ENCODE measurements around the gene SLC17A8.
"Not testable (repeated sequence)": the region's sequence is repeated elsewhere in the genome, so short reads cannot be mapped to it uniquely, and the experiment has no call there.

The SLC17A8 gene

DNA sequence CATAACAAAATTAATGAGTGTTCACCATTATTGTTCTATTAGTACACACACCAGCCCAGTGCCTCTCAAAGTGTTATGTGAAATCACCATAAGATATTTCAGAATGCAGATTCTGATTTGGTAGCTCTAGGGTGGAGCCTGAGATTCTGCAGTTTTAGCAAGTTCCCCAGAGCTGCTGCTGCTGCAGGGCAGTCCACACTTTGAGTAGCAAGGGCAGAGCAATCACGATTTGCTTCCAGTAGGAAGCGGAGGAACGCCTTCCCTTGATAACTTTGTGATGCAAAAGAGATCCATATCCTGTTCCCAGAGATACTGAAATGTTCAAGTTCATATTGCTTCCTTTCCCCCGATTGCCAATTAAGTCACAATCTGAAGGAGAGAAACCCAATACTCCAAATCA, 57.9 kb downstream of the SLC17A8 start:
- Histone ChIP-seq H3K4me1 (ENCODE audit: low read depth, poor library complexity, severe bottlenecking) (no peaks in the 10 kb centered on the region), H2AFZ (ENCODE audit: low read depth) (no peak overlapping the region), H3K36me3 (ENCODE audit: insufficient read depth) (no peaks in the 10 kb centered on the region), H4K20me1 (ENCODE audit: insufficient read depth) (no peaks in the 10 kb centered on the region), H3K9ac (no peak overlapping the region), H3K4me3 (IDR thresholded peaks at IDR 0.05; ENCODE audit: insufficient read depth, low read depth, low read length) (no peak overlapping the region), H3K79me2 (ENCODE audit: insufficient read depth, low read depth) (no peaks in the 10 kb centered on the region), H3K27me3 (ENCODE audit: insufficient read depth, low read depth) (no peaks in the 10 kb centered on the region), H3K27ac (no peak overlapping the region), H3K4me2 (no peak overlapping the region)
- TF ChIP-seq, protein P1, sequence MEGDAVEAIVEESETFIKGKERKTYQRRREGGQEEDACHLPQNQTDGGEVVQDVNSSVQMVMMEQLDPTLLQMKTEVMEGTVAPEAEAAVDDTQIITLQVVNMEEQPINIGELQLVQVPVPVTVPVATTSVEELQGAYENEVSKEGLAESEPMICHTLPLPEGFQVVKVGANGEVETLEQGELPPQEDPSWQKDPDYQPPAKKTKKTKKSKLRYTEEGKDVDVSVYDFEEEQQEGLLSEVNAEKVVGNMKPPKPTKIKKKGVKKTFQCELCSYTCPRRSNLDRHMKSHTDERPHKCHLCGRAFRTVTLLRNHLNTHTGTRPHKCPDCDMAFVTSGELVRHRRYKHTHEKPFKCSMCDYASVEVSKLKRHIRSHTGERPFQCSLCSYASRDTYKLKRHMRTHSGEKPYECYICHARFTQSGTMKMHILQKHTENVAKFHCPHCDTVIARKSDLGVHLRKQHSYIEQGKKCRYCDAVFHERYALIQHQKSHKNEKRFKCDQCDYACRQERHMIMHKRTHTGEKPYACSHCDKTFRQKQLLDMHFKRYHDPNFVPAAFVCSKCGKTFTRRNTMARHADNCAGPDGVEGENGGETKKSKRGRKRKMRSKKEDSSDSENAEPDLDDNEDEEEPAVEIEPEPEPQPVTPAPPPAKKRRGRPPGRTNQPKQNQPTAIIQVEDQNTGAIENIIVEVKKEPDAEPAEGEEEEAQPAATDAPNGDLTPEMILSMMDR (conservative IDR thresholded peaks at IDR 0.05; ENCODE audit: low read depth, low read length): no peak

DNA sequence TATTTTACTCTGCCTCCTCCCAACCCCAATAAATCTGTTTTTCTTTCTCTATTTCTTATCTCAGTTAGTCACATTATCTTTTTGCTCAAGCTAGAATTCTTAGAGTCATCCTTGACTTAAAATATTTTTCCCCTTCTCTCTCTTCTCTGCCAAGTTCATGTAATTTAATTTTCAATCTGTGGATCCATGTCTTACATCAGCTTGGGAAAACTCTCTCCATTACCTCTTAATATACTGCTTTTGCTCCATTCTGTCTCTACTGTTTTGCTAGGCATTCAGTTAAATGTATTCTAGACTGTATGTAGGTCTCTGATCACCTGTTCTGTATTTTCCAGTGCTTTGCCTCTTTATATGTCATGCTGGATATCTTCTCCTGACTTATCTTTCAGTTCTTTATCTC, 65.8 kb downstream of the SLC17A8 start:
- Histone ChIP-seq H3K4me2 (no peak overlapping the region), H3K4me3 (IDR thresholded peaks at IDR 0.05; ENCODE audit: insufficient read depth, low read depth, low read length) (no peak overlapping the region), H2AFZ (ENCODE audit: low read depth) (no peak overlapping the region), H3K27ac (no peak overlapping the region), H3K9ac (no peak overlapping the region), H3K36me3 (ENCODE audit: insufficient read depth) (no peaks in the 10 kb centered on the region), H3K79me2 (ENCODE audit: insufficient read depth, low read depth) (no peaks in the 10 kb centered on the region), H4K20me1 (ENCODE audit: insufficient read depth) (no peaks in the 10 kb centered on the region), H3K4me1 (ENCODE audit: low read depth, poor library complexity, severe bottlenecking) (no peaks in the 10 kb centered on the region), H3K27me3 (ENCODE audit: insufficient read depth, low read depth) (no peaks in the 10 kb centered on the region)
- TF ChIP-seq, protein P1 (conservative IDR thresholded peaks at IDR 0.05; ENCODE audit: low read depth, low read length): no peak

DNA sequence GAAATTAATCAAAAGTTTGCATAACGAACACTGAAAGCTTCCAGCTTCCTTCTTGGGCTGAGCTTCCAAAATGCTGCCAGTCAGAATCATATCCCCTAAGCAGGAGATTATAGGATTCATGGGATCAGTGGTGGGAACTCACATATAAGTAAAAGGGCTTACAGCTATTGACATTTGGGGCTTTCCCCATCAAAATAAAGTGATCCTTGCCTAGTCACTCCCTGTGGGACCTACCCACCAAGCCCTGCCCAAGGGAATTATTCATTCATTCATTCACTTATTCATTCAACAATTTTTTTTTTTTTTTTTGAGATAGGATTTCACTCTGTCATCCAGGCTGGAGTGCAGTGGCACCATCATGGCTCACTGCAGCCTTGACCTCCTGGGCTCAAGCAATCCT, 69.3 kb downstream of the SLC17A8 start:
- Histone ChIP-seq H3K36me3 (ENCODE audit: insufficient read depth) (no peaks in the 10 kb centered on the region), H3K79me2 (ENCODE audit: insufficient read depth, low read depth) (no peaks in the 10 kb centered on the region), H3K9ac (no peak overlapping the region), H4K20me1 (ENCODE audit: insufficient read depth) (no peaks in the 10 kb centered on the region), H3K27ac (no peak overlapping the region), H3K27me3 (ENCODE audit: insufficient read depth, low read depth) (no peaks in the 10 kb centered on the region), H3K4me3 (IDR thresholded peaks at IDR 0.05; ENCODE audit: insufficient read depth, low read depth, low read length) (no peak overlapping the region), H3K4me2 (no peak overlapping the region), H3K4me1 (ENCODE audit: low read depth, poor library complexity, severe bottlenecking) (no peaks in the 10 kb centered on the region), H2AFZ (ENCODE audit: low read depth) (no peak overlapping the region)
- TF ChIP-seq, protein P1 (conservative IDR thresholded peaks at IDR 0.05; ENCODE audit: low read depth, low read length): no peak

DNA sequence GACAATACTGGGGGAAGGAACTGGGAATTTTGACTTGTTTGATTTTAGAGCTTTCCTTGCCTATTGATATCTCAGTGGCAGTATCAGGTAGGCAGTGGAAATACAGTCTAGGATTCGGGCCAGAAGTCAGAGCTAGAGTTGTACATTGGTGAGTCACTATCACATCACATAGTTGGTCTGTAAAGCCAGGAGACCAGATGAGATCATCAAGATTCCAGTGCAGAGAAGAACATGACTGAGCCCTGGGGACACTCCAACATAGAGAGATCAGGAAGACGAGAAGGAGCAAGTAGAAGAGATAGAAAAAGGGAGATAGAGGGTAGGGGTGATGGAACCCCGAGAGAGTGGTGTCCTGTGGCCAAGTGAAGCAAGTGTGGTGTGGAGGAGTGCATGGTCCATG, 70.2 kb downstream of the SLC17A8 start:
- no peaks in the 10 kb centered on the region for H3K79me2 ChIP-seq (ENCODE audit: insufficient read depth, low read depth)
- no peaks in the 10 kb centered on the region for H4K20me1 ChIP-seq (ENCODE audit: insufficient read depth)
- no peaks in the 10 kb centered on the region for H3K36me3 ChIP-seq (ENCODE audit: insufficient read depth)
- H3K27me3 ChIP-seq (ENCODE audit: insufficient read depth, low read depth): no peaks in the 10 kb centered on the region
- no peak overlapping the region for H3K9ac ChIP-seq
- H3K27ac ChIP-seq: no peak overlapping the region
- H3K4me2 ChIP-seq: no peak overlapping the region
- H2AFZ ChIP-seq (ENCODE audit: low read depth): no peak overlapping the region
- H3K4me3 ChIP-seq (IDR thresholded peaks at IDR 0.05; ENCODE audit: insufficient read depth, low read depth, low read length): no peak overlapping the region
- TF ChIP-seq, protein P1 (conservative IDR thresholded peaks at IDR 0.05; ENCODE audit: low read depth, low read length): no peak
- H3K4me1 ChIP-seq (ENCODE audit: low read depth, poor library complexity, severe bottlenecking): no peaks in the 10 kb centered on the region

DNA sequence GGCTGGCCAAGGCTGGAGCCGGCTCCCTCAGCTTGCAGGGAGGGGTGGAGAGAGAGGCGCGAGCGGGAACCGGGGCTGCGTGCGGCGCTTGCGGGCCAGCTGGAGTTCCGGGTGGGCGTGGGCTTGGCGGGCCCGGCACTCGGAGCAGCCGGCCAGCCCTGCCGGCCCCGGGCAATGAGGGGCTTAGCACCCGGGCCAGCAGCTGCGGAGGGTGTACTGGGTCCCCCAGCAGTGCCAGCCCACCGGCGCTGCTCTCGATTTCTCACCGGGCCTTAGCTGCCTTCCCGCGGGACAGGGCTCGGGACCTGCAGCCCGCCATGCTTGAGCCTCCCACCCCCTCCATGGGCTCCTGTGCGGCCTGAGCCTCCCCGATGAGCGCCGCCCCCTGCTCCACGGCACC, 73.4 kb downstream of the SLC17A8 start:
- H3K79me2 ChIP-seq (ENCODE audit: insufficient read depth, low read depth); H3K4me3 ChIP-seq (IDR thresholded peaks at IDR 0.05; ENCODE audit: insufficient read depth, low read depth, low read length); H3K27ac ChIP-seq; H3K4me2 ChIP-seq; H2AFZ ChIP-seq (ENCODE audit: low read depth); H3K4me1 ChIP-seq (ENCODE audit: low read depth, poor library complexity, severe bottlenecking); H4K20me1 ChIP-seq (ENCODE audit: insufficient read depth); H3K9ac ChIP-seq; H3K36me3 ChIP-seq (ENCODE audit: insufficient read depth); H3K27me3 ChIP-seq (ENCODE audit: insufficient read depth, low read depth): not testable (repeated sequence)
